LNCaP clone FGC (cell line): ENCODE measurements around the gene USP34.

Source experiments
- DNase-seq: peaks from one replicate; pipeline ENCODE4 v3.0.0-alpha.2; 2011; ENCODE audit warnings: low read depth
- H3K4me3 ChIP-seq: 2 replicates; pipeline ENCODE4 v1.5.1; 2011; ENCODE audit warnings: mild to moderate bottlenecking, low read depth, low read length, control low read depth
- CTCF ChIP-seq: IDR thresholded peaks from 2 replicates; pipeline ENCODE4 v1.5.1; 2012; ENCODE audit warnings: mild to moderate bottlenecking; ENCODE audit not compliant: control insufficient read depth, insufficient read depth; ENCODE audit errors: extremely low read depth

Gene USP34

GRCh38 chr2:61145990-61146389 is 324.9 kb downstream of the USP34 start:
- no peak for DNase-seq
- H3K4me3 ChIP-seq, result no peak overlapping the region
- TF ChIP-seq CTCF, result no peak

DNA sequence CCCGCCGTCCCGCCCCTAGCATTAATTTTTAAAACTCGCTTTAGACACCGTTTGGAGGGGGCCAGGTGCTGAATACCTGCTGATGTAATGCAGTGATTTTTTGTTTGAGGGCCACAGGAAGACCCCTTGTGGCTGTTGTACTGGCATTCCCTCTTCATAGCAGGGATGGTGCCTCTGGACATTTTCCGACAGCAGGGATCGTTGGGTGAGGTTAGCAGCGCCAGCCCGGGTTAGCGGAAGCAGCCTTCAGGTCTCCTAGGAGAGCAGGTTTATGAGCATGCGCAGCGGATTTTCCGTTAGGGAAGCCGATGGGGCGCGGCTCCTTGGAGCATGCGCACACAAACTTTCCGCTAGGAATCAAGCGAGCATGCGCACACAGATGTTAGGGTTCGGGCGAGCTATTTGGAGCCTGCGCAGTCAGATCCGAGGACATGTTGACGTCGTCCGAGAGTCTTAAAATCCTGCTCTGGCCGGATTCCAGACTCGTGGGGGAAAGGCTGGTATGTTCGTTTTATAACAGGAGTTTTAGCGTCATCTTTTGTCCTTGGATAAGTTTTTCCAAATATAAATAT is 326.1 kb downstream of the USP34 start:
- peak overlapping the region; percentile 65 for H3K4me3 ChIP-seq
- TF ChIP-seq CTCF, result no peak
- DNase-seq, result peak; percentile 87

- TF ChIP-seq CTCF, result no peak
- DNase-seq, result no peak
- H3K4me3 ChIP-seq, result no peak overlapping the region
These were observed 329.7 kb downstream of the USP34 start for GRCh38 chr2:61141151-61141550.

DNA sequence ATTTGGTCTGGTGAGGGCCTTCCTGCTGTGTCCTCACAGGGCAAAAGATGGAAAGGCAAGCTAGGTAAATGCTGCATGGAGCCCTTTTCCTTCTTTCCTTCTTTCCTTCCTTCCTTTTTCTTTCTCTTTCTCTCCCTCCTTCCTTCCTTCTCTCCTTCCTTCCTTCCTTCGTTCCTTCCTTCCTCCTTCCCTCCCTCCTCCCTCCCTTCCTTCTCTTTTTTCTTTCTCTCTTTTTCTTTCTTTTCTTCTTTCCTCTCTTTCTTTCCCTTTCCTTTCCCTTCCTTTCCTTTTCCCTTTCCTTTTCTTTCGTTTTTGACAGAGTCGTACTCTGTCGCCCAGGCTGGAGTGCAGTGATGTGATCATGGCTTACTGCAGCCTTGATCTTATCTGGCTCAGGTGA is 332.0 kb downstream of the USP34 start:
- DNase-seq, result no peak
- no peak overlapping the region for H3K4me3 ChIP-seq
- no peak for TF ChIP-seq CTCF
